ENCODE results near the gene SLC2A8. TPM values are rescaled to one million over a fixed set of nuclear protein-coding genes. Genes with fewer than 3 reads are reported as not detected.

SLC2A8 gene
- total RNA-seq, 1 donor from 2014 or later = 21.8 TPM

- no peaks in the 10 kb centered on the region for H3K4me1 ChIP-seq
- intact Hi-C loops (cut with DNase I) = no loop called here
- H3K4me3 ChIP-seq = no peak overlapping the region
- peaks cover 18% of the 10 kb centered on the region for H3K36me3 ChIP-seq
- H3K27me3 ChIP-seq = no peaks in the 10 kb centered on the region
- H3K27ac ChIP-seq = no peak overlapping the region
- ATAC-seq (no peak), DNase-seq (no peak)
- no peak for TF ChIP-seq CTCF (IDR thresholded peaks at IDR 0.05)
- no peaks in the 10 kb centered on the region for H3K9me3 ChIP-seq
Measured at GRCh38 chr9:127405344-127406125, 8.6 kb downstream of the SLC2A8 start.

- no peaks in the 10 kb centered on the region for H3K9me3 ChIP-seq
- intact Hi-C loops (cut with DNase I) = no loop called here
- no peaks in the 10 kb centered on the region for H3K4me1 ChIP-seq
- TF ChIP-seq CTCF (IDR thresholded peaks at IDR 0.05) = no peak
- no peak overlapping the region for H3K4me3 ChIP-seq
- ATAC-seq (no peak), DNase-seq (no peak)
- H3K27ac ChIP-seq = no peak overlapping the region
- H3K27me3 ChIP-seq = no peaks in the 10 kb centered on the region
- peaks cover 18% of the 10 kb centered on the region for H3K36me3 ChIP-seq
Measured at GRCh38 chr9:127406799-127407491, 10.0 kb downstream of the SLC2A8 start.

GRCh38 chr9:127407492-127407843 lies 10.5 kb downstream of the SLC2A8 start:
- no peaks in the 10 kb centered on the region for H3K9me3 ChIP-seq
- H3K36me3 ChIP-seq = peaks cover 18% of the 10 kb centered on the region
- no peaks in the 10 kb centered on the region for H3K4me1 ChIP-seq
- no peak for TF ChIP-seq CTCF (IDR thresholded peaks at IDR 0.05)
- intact Hi-C loops (cut with DNase I) = no loop called here
- no peak for ATAC-seq
- H3K27me3 ChIP-seq = no peaks in the 10 kb centered on the region
- H3K27ac ChIP-seq = no peak overlapping the region
- no peak overlapping the region for H3K4me3 ChIP-seq
- DNase-seq = no peak

- no peaks in the 10 kb centered on the region for H3K27me3 ChIP-seq
- H3K27ac ChIP-seq = no peak overlapping the region
- no peak for TF ChIP-seq CTCF (IDR thresholded peaks at IDR 0.05)
- H3K9me3 ChIP-seq = no peaks in the 10 kb centered on the region
- DNase-seq = no peak
- no peaks in the 10 kb centered on the region for H3K4me1 ChIP-seq
- intact Hi-C loops (cut with DNase I) = no loop called here
- peak; percentile 42 for ATAC-seq
- no peaks in the 10 kb centered on the region for H3K36me3 ChIP-seq
- no peak overlapping the region for H3K4me3 ChIP-seq
Measured at GRCh38 chr9:127411122-127411521, 14.2 kb downstream of the SLC2A8 start.

- H3K27ac ChIP-seq = no peak overlapping the region
- H3K9me3 ChIP-seq = no peaks in the 10 kb centered on the region
- DNase-seq (no peak), ATAC-seq (no peak)
- no peak for TF ChIP-seq CTCF (IDR thresholded peaks at IDR 0.05)
- no peak overlapping the region for H3K4me3 ChIP-seq
- intact Hi-C loops (cut with DNase I) = no loop called here
- no peaks in the 10 kb centered on the region for H3K4me1 ChIP-seq
- no peaks in the 10 kb centered on the region for H3K27me3 ChIP-seq
- H3K36me3 ChIP-seq = no peaks in the 10 kb centered on the region
Measured at GRCh38 chr9:127415141-127415540, 18.2 kb downstream of the SLC2A8 start.
